Mucosa of descending colon (tissue), 3 donors: ENCODE measurements around the gene SBF2. TPM values are rescaled to one million over a fixed set of nuclear protein-coding genes. Genes with fewer than 3 reads are reported as not detected.

Experiments used
- ATAC-seq: fragments of 200-7000 bp; cut with Tn5 transposase; one replicate; pipeline ENCODE4 v1.9.1; 2020; ENCODE audit warnings: mild to moderate bottlenecking, moderate library complexity
- DNase-seq, 3 donors: peaks; one replicate each; pipeline ENCODE4 v3.0.0-alpha.2; 2020
- H3K36me3 ChIP-seq: fragments of 200-600 bp; one replicate; pipeline ENCODE4 v1.8.0; 2021; ENCODE audit warnings: low read depth, mild to moderate bottlenecking
- H3K4me1 ChIP-seq: fragments of 200-600 bp; one replicate; pipeline ENCODE4 v1.8.0; 2021; ENCODE audit warnings: low read depth, mild to moderate bottlenecking
- H3K4me3 ChIP-seq: fragments of 200-600 bp; one replicate; pipeline ENCODE4 v1.8.0; 2021; ENCODE audit warnings: mild to moderate bottlenecking
- H3K9me3 ChIP-seq: fragments of 200-600 bp; one replicate; pipeline ENCODE4 v1.8.0; 2021; ENCODE audit warnings: mild to moderate bottlenecking
- intact Hi-C, 2 donors: fragments of 100-400 bp; cut with DNase I in 1 of 2; cut with micrococcal nuclease in 1 of 2; formaldehyde crosslinking; loops; one replicate each; pipeline versions ENCODE4 v1.11.0 to v1.11.1; 2022; cut with DNase I, micrococcal nuclease
- total RNA-seq, 3 donors: library from RNA; stranded (reverse); fragmentation: NEBNext Ultra II Directional in 2 of 3; extraction: Animal tissue kit (Norgen Biotek cat#: 25700) in 2 of 3; gene quantifications; one replicate each; pipeline versions ENCODE4 v1.2.1 to v1.2.4, GENCODE V29; 2021 to 2023
- TF ChIP-seq, protein P1 (sequence below): fragments of 200-600 bp; IDR thresholded peaks from one replicate; pipeline ENCODE4 v1.8.0; 2022; ENCODE audit warnings: antibody characterized with exemption, mild to moderate bottlenecking
- donor health status: DM: no; HTN: no; CAD: no; lungs with moderate emphysema.
- donor health status: DM: no; HTN: no; CAD: no.
- donor health status: DM: no; HTN: yes; CAD: no.

Gene SBF2
- total RNA-seq, 3 donors from 2014 or later, result 35.2 to 60.3 (median 48.2) TPM

DNA sequence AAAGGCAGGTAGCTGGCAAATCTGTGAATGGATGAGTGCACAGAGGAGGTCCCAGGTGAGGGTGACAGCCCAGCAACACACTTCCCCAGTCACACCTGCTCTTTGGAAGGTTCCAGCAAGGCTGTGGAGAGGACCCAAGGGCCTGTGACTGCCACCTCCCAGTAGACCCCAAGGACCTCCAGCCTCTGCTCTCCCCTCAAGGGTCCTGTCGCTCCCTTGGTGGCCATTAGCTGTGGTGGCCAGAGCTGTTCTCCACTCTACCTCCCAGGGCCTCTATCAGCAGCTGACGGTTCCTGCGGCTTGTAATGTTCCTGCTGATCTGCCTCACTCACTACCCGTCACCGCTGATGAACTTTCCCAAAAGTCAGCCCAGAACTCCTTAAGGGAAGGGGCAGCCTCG is 537.1 kb downstream of the SBF2 start:
- no peaks in the 10 kb centered on the region for H3K9me3 ChIP-seq
- TF ChIP-seq, protein P1, sequence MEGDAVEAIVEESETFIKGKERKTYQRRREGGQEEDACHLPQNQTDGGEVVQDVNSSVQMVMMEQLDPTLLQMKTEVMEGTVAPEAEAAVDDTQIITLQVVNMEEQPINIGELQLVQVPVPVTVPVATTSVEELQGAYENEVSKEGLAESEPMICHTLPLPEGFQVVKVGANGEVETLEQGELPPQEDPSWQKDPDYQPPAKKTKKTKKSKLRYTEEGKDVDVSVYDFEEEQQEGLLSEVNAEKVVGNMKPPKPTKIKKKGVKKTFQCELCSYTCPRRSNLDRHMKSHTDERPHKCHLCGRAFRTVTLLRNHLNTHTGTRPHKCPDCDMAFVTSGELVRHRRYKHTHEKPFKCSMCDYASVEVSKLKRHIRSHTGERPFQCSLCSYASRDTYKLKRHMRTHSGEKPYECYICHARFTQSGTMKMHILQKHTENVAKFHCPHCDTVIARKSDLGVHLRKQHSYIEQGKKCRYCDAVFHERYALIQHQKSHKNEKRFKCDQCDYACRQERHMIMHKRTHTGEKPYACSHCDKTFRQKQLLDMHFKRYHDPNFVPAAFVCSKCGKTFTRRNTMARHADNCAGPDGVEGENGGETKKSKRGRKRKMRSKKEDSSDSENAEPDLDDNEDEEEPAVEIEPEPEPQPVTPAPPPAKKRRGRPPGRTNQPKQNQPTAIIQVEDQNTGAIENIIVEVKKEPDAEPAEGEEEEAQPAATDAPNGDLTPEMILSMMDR, result no peak

DNA sequence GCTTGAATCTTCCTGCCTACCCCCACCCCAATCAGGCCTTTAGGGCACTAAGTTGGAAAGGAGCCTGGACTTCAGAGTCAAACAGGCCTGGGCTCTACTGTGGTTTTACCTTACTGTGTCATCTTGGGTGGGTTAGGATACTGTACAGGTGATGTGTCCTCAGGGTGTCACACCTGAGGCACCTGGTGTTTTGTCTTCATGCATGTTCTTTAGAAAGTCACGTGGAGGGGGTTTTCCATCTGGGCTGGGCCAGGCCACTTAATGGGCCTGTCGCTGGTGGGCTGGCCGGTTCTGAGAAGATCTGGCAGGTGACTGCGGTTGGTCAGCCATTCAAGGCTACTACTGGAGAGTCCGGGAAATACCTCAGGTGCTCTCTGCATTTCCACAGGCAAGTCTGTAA is 537.6 kb downstream of the SBF2 start:
- Histone ChIP-seq H3K4me1 (peaks cover 17% of the 10 kb centered on the region), H3K4me3 (no peak overlapping the region), H3K36me3 (no peaks in the 10 kb centered on the region), H3K9me3 (no peaks in the 10 kb centered on the region)
- ATAC-seq, result no peak
- TF ChIP-seq, protein P1, result no peak
- intact Hi-C loops, result loop anchor here (10.0 kb wide), 2 partner anchors 218 to 568 kb away; no protein-coding TSS in a partner anchor
- DNase-seq, result no peak

More for the DNA sequence above, 537.1 kb downstream of the SBF2 start:
- ATAC-seq (no peak), DNase-seq (no peak)
- H3K4me3 ChIP-seq, result no peak overlapping the region
- intact Hi-C loops, result loop anchor here (10.0 kb wide), 2 partner anchors 218 to 568 kb away; no protein-coding TSS in a partner anchor
- H3K36me3 ChIP-seq, result no peaks in the 10 kb centered on the region
- peaks cover 17% of the 10 kb centered on the region for H3K4me1 ChIP-seq

DNA sequence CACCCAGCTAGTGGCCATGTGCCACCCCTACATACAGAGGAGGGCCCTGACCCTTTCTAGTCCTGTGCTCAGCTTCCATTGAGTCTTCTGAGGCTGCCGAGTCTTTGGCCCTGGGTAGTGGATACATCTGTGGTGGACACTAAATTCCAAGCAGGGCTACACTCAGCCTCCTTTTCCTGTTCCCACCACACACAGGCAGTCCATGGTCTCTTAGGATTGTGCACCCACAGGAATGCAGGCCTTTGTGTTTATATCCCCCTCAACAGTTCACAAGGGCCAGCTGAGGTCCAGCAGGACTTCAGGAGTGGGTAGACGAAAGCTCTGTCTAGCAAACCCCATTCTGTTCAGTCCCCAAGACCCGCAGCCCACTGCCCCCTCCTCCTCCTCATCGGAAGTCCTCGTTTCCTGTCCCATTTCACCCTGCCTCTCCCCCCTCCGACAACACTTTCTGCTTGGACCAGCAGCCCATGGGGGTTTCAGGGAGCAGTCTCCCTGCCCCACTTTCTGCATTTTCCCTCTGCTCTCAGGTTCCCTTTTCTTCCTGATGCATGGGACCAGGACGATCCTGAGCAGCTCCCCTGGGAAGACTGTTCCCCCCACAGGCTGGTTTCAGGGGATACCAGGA is 538.3 kb downstream of the SBF2 start:
- DNase-seq (no peak), ATAC-seq (no peak)
- Histone ChIP-seq H3K4me1 (peaks cover 17% of the 10 kb centered on the region), H3K4me3 (no peak overlapping the region), H3K9me3 (no peaks in the 10 kb centered on the region), H3K36me3 (no peaks in the 10 kb centered on the region)
- intact Hi-C loops, result loop anchor here (10.0 kb wide), 2 partner anchors 219 to 569 kb away; no protein-coding TSS in a partner anchor
- TF ChIP-seq, protein P1, result no peak

DNA sequence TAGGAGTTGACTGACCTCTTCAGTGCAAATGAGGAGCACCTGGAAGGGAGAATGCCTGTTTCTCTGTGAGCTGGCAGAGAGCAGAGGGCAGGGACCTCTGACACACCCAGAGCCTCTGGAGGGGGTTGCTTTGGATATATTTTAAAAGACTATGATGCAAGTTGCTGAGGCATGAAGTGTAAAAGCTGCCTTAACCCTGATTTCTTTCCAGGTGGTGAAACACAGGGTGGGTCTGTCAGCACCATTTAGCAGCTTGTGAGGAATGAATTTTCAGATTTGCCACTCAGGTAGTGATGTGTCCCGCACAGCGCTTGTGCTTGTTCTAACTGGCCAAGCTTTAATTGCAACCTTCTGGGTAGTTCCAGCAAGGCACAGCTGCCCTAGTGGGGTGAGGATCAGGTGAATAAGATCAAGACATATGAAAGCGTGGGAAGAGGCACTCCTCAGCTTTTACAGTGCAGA is 540.0 kb downstream of the SBF2 start:
- no peaks in the 10 kb centered on the region for H3K36me3 ChIP-seq
- H3K4me3 ChIP-seq, result no peak overlapping the region
- peaks cover 2% of the 10 kb centered on the region for H3K4me1 ChIP-seq
- ATAC-seq, result no peak
- no peak for DNase-seq
- intact Hi-C loops, result loop anchor here (10.0 kb wide), 2 partner anchors 221 to 571 kb away; no protein-coding TSS in a partner anchor
- no peaks in the 10 kb centered on the region for H3K9me3 ChIP-seq
- TF ChIP-seq, protein P1, result no peak

DNA sequence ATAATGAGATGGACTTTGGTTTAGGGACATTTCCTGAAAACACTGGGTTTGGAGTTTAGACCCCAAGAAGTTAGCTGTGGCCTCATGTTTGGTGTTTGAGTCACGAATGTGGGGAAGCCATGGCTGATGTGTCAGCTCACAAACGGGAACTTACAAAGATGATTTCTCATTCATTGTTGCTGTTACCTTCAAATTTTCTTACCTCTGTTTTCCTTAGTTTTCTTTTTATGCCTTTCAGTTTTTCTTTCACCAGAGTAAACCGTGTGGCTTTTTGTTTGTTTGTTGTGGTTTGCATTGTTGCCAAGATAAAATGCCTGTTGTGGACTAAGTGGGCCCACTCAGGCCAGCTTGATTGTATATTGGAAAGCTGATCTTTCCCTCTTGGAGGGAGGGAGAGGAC is 541.0 kb downstream of the SBF2 start:
- H3K4me1 ChIP-seq, result peaks cover 3% of the 10 kb centered on the region
- no peak overlapping the region for H3K4me3 ChIP-seq
- ATAC-seq (no peak), DNase-seq (no peak)
- no peaks in the 10 kb centered on the region for H3K9me3 ChIP-seq
- no peaks in the 10 kb centered on the region for H3K36me3 ChIP-seq
- TF ChIP-seq, protein P1, result no peak
- intact Hi-C loops, result loop anchor here (10.0 kb wide), 2 partner anchors 222 to 572 kb away; no protein-coding TSS in a partner anchor
